HG03139 (cell line): Measurements from ENCODE around the gene CYSTM1.
A peak's percentile ranks its signal among the peaks of the same experiment; 100 is the strongest.
"Not testable (repeated sequence)": the region's sequence is repeated elsewhere in the genome, so short reads cannot be mapped to it uniquely, and the experiment has no call there.

Experiments used
- ATAC-seq: cut with Tn5 transposase; IDR thresholded peaks from one replicate; pipeline ENCODE4 v1.9.1; 2021; ENCODE audit not compliant: unreplicated experiment

CYSTM1 gene

GRCh38 chr5:140175367-140176030 lies 511 bp downstream of the CYSTM1 start:
- ATAC-seq: peak; percentile 44

DNA sequence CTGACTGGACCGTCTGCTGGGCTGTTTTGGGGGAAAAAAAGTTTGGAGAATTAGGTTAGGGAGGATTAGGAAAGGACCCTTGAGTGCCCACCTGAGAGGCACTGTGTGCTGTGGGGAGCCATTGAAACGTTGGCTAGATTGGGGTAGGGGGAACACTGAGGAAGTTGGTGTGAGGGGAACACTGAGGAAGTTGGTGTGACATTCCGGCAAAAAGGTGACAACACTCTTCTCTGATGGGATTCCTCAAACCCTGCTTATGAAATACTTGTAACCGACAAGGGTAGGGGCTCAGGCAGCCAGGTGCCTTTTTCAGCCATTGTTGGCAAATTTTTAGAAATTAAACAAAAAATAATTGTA lies 1.0 kb downstream of the CYSTM1 start:
- no peak for ATAC-seq

- no peak for ATAC-seq
These were observed 3.1 kb downstream of the CYSTM1 start for GRCh38 chr5:140178086-140178410.

DNA sequence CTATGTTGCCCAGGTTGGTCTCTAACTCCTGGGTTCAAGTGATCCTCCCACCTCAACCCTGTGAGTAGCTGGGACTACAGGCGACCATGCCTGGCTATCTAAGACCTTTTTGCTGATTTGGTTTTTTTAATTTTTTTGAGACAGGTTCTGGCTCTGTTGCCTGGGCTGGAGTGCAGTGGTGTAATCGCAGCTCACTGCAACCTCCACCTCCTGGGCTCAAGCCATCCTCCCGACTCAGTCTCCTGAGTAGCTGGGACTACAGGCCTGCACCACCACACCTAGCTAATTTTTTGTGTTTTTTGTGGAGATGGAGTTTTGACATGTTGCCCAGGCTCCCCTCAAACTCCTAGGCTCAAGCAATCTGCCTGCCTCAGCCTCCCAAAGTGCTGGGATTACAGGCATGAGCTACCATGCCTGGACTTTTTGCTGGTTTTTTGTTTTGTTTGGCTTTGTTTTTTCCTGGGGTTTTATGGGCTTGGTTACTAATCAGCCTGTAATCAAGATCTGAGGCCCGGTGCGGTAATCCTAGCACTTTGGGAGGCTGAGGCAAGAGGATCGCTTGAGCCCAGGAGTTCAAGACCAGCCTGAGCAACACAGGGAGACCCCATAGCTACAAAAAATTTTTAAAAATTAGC lies 3.6 kb downstream of the CYSTM1 start:
- no peak for ATAC-seq

DNA sequence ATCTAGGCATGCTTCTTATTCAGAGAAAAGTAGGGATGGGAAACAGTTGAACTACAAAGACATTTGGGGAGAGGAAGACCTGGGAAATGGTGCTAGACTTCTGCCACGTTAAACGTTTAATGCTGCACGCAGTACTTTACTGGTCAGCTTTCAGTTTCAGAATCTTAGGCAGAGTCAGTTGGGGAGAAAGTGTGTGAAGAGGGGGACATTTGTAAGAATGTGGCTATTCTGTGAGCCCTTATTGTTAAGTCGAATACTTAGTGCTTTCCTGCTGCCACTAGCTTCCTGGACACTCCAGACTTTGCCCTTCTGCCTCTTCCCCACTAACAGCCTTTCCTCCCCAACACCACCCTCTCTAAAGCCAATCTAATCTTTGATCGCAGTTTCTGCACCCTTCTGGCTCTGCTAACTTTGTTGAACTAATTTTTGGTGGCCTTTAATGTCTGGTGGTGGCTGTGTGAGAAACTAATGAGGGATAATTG lies 6.1 kb downstream of the CYSTM1 start:
- no peak for ATAC-seq

GRCh38 chr5:140181525-140181924 lies 6.5 kb downstream of the CYSTM1 start:
- no peak for ATAC-seq

GRCh38 chr5:140182075-140182711 lies 7.2 kb downstream of the CYSTM1 start:
- ATAC-seq: no peak

GRCh38 chr5:140182803-140183367 lies 7.9 kb downstream of the CYSTM1 start:
- ATAC-seq: no peak

DNA sequence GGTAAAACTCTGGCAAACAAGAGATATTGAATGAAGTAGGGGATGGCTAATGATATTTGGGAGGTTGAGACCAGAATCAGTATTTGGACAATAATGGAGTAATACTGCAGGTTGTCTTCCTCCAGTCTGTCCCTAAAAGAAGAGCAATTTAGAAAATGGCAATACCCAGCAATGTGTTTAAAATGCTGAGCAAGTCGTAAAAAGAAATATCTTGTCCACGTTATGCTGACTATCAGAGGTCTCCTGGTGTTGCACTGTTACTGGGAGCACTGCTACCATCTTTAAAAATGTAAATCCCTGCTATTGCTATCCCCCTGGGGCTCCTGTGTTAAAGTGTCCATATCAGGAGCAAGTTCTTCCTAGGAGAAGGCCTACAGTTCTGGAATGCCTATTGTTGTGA lies 10.4 kb downstream of the CYSTM1 start:
- no peak for ATAC-seq

DNA sequence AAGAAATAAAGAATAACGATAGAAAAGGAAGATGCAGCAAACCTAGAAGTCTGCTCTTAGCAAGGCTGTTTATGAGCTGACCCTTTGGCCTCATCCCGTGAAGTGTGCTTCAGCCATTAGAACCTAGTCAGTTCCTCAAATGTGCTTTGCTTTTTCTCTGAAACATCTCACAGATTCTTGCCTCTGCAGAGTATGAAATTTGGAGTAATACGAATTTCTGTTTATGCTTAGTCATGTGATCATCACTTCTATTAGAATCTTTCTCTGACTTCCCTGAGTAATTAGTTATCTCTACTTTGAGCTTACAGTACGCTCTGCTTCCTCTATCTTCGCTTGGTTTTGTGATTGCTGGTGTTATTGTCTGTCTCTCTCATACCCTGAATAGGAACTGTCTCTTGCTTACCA lies 11.3 kb downstream of the CYSTM1 start:
- no peak for ATAC-seq

GRCh38 chr5:140189253-140189652 lies 14.3 kb downstream of the CYSTM1 start:
- ATAC-seq: no peak

- no peak for ATAC-seq
These were observed 15.2 kb downstream of the CYSTM1 start for GRCh38 chr5:140189977-140190871.

DNA sequence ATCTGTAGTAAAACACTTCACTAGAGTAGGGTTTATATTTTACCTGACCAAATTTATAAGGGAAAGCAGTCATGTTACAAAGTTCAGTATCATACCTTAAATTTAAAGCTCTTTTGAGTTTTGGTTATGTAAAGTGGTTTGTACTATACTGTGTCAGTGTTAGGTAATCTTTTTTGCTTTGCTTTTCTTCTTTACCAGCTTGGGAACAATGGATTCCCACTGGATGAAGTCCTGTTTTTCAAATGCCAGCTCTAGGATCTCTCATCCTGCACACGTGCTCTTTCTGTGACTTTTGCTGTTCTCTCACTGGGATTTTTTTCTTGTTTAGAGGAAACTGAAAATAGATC lies 15.9 kb downstream of the CYSTM1 start:
- ATAC-seq: no peak

DNA sequence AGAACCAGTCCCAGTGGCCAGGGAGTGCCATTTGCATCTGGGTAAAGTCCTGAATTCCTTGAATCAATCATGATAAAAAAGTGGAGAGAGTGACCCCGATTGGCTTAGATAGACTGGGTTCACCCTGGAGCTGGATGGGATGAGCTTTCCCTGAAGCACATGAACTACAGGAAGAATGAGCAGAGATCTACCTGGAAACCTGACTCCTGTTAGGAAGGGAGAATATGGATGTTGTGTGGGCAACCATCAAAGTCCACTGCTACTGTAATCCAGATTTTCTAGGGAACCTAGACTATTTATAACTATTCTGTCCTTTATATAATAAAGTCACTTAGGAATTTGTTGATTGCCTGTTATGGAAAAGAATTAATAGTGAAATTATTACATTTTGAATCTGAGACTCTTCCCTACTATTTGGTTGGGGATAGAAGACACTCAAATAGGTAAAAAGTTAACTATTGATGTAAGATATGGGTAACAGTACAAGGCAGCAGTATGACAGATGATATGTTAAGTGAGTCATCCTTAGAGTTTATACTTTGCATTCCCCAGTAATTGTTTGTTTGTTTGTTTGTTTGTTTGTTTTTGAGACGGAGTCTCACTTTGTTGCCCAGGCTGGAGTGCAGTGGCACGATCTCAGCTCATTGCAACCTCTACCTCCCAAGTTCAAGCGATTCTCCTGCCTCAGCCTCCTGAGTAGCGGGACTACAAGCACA lies 17.9 kb downstream of the CYSTM1 start:
- no peak for ATAC-seq

- ATAC-seq: no peak
These were observed 19.7 kb downstream of the CYSTM1 start for GRCh38 chr5:140194662-140195061.

GRCh38 chr5:140196115-140196814 lies 21.3 kb downstream of the CYSTM1 start:
- ATAC-seq: no peak

- no peak for ATAC-seq
These were observed 22.0 kb downstream of the CYSTM1 start for GRCh38 chr5:140197023-140197422.

DNA sequence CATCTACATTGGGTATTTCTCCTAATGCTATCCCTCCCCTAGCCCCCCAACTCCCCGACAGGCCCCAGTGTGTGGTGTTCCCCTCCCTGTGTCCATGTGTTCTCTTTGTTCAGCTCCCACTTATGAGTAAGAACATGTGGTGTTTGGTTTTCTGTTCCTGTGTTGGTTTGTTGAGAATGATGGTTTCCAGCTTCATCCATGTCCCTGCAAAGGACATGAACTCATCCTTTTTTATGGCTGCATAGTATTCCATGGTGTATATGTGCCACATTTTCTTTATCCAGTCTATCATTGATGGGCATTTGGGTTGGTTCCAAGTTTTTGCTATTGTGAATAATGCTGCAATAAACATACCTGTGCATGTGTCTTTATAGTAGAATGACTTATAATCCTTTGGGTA lies 23.9 kb downstream of the CYSTM1 start:
- ATAC-seq: not testable (repeated sequence)

DNA sequence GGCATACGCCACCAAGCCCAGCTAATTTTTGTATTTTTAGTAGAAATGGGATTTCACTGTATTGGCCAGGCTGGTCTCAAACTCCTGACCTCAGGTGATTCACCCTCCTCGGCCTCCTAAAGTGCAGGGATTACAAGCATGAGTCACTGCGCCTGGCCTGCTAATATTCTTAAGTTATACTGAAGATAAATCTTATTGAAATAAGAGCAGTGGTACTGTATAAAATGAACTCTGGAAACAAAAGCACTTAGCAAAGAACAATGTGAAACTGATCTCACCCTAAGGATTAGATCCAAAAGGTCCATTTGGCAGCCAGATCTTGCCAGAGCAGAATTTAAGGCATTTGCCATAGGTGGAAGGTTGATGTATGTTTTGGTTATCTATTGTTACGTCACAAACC lies 27.1 kb downstream of the CYSTM1 start:
- no peak for ATAC-seq

- no peak for ATAC-seq
These were observed 27.6 kb downstream of the CYSTM1 start for GRCh38 chr5:140202610-140203009.
